NB4 (cell line): ENCODE measurements around the gene DNAJC15.

Experiments
- CTCF ChIP-seq: IDR thresholded peaks from one replicate; pipeline ENCODE4 v1.5.1; 2012; ENCODE audit warnings: low read depth, low read length
- POLR2A ChIP-seq: IDR thresholded peaks from 2 replicates; pipeline ENCODE4 v1.6.1; 2011; ENCODE audit warnings: mild to moderate bottlenecking; ENCODE audit not compliant: insufficient read length; ENCODE audit errors: extremely low read depth

- TF ChIP-seq CTCF (no peak), POLR2A (no peak)
Observed at GRCh38 chr13:43134868-43135267, 111.5 kb downstream of the DNAJC15 start.
